Caco-2 (cell line): ENCODE measurements around the gene SLC7A5. TPM values are rescaled to one million over a fixed set of nuclear protein-coding genes. Genes with fewer than 3 reads are reported as not detected.
"Not testable (repeated sequence)": the region's sequence is repeated elsewhere in the genome, so short reads cannot be mapped to it uniquely, and the experiment has no call there.

Experiments
- BruUV-seq: library from RNA; stranded (reverse); fragments of 400-500 nt; replicated peaks from 2 replicates; lab custom pipeline; 2021; lab: Mats Ljungman, UMichigan
- CTCF ChIA-PET: fragments of 300-600 bp; sonication (Branson Sonifier 250); formaldehyde crosslinking; loops from one replicate; lab custom pipeline; 2022; ENCODE audit warnings: antibody characterized with exemption; lab: Charles Lee
- POLR2A ChIA-PET: fragments of 300-600 bp; sonication (Branson Sonifier 250); formaldehyde crosslinking; loops from one replicate; lab custom pipeline; 2022; ENCODE audit warnings: antibody characterized with exemption; lab: Charles Lee
- DNase-seq, 2 experiments: peaks; one replicate each; pipeline versions ENCODE4 v3.0.0 to v3.0.0-alpha.2; 2020 to 2022
- H3K27me3 ChIP-seq: replicated peaks from 2 replicates; pipeline ENCODE4 v1.6.0; 2011; ENCODE audit warnings: low read length; ENCODE audit not compliant: control insufficient read depth, insufficient read depth
- H3K36me3 ChIP-seq: 2 replicates; pipeline ENCODE4 v1.5.1; 2011; ENCODE audit warnings: low read length; ENCODE audit not compliant: control insufficient read depth, insufficient read depth
- H3K4me1 ChIP-seq: fragments of 250-450 bp; sonication (Bioruptor Pico); 2 replicates; pipeline ENCODE4 v1.5.1; 2020; ENCODE audit warnings: mild to moderate bottlenecking
- H3K4me3 ChIP-seq: 2 replicates; pipeline ENCODE4 v1.5.1; 2011; ENCODE audit warnings: low read depth, mild to moderate bottlenecking, control low read depth, low read length
- H3K9me3 ChIP-seq: fragments of 250-450 bp; sonication (Bioruptor Pico); 2 replicates; pipeline ENCODE4 v1.5.1; 2020; ENCODE audit warnings: mild to moderate bottlenecking, moderate library complexity
- H3K27ac Mint-ChIP-seq: one replicate; pipeline ENCODE4 v1.8.0; 2022; ENCODE audit warnings: mixed read lengths; ENCODE audit not compliant: unreplicated experiment
- H3K27me3 Mint-ChIP-seq: one replicate; pipeline ENCODE4 v1.8.0; 2022; ENCODE audit warnings: mixed read lengths; ENCODE audit not compliant: insufficient read depth, unreplicated experiment
- H3K36me3 Mint-ChIP-seq: one replicate; pipeline ENCODE4 v1.8.0; 2022; ENCODE audit warnings: mild to moderate bottlenecking, mixed read lengths; ENCODE audit not compliant: insufficient read depth, unreplicated experiment
- H3K4me1 Mint-ChIP-seq: one replicate; pipeline ENCODE4 v1.8.0; 2022; ENCODE audit warnings: low read depth, mixed read lengths; ENCODE audit not compliant: unreplicated experiment
- H3K4me3 Mint-ChIP-seq: one replicate; pipeline ENCODE4 v1.8.0; 2022; ENCODE audit warnings: mild to moderate bottlenecking, moderate library complexity, mixed read lengths; ENCODE audit not compliant: unreplicated experiment
- H3K9me3 Mint-ChIP-seq: one replicate; pipeline ENCODE4 v1.8.0; 2022; ENCODE audit warnings: mixed read lengths; ENCODE audit not compliant: unreplicated experiment
- intact Hi-C: fragments of 100-400 bp; cut with micrococcal nuclease; formaldehyde crosslinking; loops from one replicate; pipeline ENCODE4 v1.10.0; 2022; ENCODE audit not compliant: unreplicated experiment
- total RNA-seq: library from RNA; stranded (reverse); gene quantifications from 2 replicates; pipeline ENCODE4 v1.2.3, GENCODE V29; 2022
- TF ChIP-seq, protein P1 (sequence below), 2 experiments: fragments of 200-600 bp in 1 of 2; IDR thresholded peaks; 1 replicate in 1 of 2; 2 replicates in 1 of 2; pipeline versions ENCODE4 v1.5.1 to v1.8.0; 2011 to 2022; ENCODE audit warnings: antibody characterized with exemption in 1 of 2, control low read depth in 1 of 2, inconsistent platforms in 1 of 2, low read depth in 1 of 2, low read length in 1 of 2, mild to moderate bottlenecking in 1 of 2, moderate library complexity in 1 of 2; ENCODE audit not compliant: insufficient read depth in 1 of 2, severe bottlenecking in 1 of 2, unreplicated experiment in 1 of 2

The SLC7A5 gene
- total RNA-seq, 1 experiment from 2014 or later: 534 TPM

DNA sequence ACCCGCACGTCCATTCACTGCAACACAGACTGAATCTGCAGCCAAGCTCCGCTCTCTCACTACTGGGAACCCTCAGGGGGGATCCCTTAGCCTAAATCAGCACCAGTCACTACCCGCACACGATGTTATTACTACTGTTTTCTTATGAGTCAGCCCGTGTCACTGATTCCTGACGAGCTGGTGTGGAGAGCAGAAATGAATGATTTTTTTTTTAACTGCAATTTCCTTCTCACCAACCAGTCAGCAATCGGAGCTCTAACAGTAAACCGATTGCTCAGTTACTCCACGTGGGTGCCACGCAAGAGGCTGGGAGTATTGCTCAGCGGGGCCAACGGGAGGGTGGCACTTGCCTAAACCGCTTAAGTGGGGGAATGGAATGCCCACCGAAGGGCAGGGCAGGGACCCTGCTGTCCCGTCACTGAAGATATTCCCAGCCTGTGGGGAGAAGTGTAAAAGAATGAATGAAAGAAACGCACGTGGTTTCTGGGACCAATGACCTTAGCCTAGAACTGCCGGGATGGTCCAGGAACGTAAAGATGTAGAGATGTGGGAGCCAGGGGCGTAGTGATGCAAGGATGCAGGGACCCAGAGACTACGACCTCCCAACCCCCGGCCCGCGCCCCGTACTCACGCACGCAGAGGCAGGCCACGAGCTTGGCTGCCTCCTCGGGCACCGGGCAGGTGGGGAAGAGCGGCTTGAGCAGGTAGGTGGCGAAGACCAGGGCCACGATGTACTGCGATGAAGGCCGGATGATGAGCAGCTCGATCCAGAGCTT, 865 bp downstream of the SLC7A5 start:
- H3K9me3 Mint-ChIP-seq, H3K27me3 Mint-ChIP-seq, intact Hi-C loops, H3K27me3 ChIP-seq, H3K9me3 ChIP-seq, H3K36me3 ChIP-seq: not testable (repeated sequence)
- TSS peak; percentile 50 for BruUV-seq
- peak overlapping the region; percentile 90 for H3K4me3 Mint-ChIP-seq
- POLR2A ChIA-PET: interaction anchor here (2.3 to 4.7 kb wide), 4 partner anchors 16 to 103 kb away, joined by 8 to 54 read pairs (median 34); partner anchors contain the start of gene KLHDC4
- H3K36me3 Mint-ChIP-seq: peaks cover 95% of the 10 kb centered on the region
- peak in 1 of 2 experiments; percentile 27 for DNase-seq
- CTCF ChIA-PET: interaction anchor here (1.7 to 6.6 kb wide), 2 partner anchors 19 to 89 kb away, joined by 6 to 106 read pairs; no protein-coding TSS in a partner anchor
- H3K4me1 Mint-ChIP-seq: peaks cover 41% of the 10 kb centered on the region
- H3K27ac Mint-ChIP-seq: peak overlapping the region; percentile 95
- peak overlapping the region; percentile 92 for H3K4me3 ChIP-seq
- H3K4me1 ChIP-seq: peaks cover 35% of the 10 kb centered on the region

DNA sequence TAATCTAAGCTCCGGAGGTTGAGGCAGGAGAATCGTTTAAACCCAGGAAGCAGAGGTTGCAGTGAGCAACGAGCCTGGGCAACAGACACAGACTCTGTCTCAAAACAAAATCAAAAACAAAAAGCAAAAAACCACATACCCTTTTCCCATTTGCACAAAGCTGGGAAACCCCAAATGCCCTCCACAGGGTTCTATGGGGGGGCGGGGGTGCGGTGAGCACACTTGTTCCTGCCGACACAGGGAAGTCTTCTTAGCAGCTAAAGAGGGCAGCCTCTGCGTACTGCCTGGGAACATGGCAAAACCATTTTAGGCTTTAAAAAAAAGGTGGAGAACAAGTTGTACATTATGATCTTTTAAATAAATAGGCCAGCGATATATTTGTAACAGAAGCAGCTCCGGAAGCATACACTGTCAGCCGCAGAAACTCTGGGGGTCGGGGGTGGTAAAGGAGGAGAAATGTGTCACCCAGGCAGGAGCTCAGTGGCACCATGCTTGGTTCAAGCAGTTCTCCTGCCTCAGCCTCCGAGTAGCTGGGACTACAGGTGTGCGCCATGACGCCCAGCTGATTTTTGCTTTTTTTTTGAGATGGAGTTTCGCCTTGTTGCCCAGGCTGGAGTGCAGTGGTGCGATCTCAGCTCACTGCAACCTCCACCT, 3.3 kb downstream of the SLC7A5 start:
- peak overlapping the region; percentile 95 for H3K27ac Mint-ChIP-seq
- H3K9me3 Mint-ChIP-seq, H3K9me3 ChIP-seq, H3K27me3 ChIP-seq, H3K36me3 ChIP-seq, H3K27me3 Mint-ChIP-seq, H3K4me3 ChIP-seq, BruUV-seq, intact Hi-C loops, DNase-seq: not testable (repeated sequence)
- H3K4me1 ChIP-seq: peaks cover 33% of the 10 kb centered on the region
- ChIA-PET CTCF (interaction anchor here (0.8 kb wide), 1 partner anchor 87 kb away, joined by 3 read pairs; no protein-coding TSS in a partner anchor), POLR2A (interaction anchor here (1.1 kb wide), 1 partner anchor 13 kb away, joined by 3 read pairs; no protein-coding TSS in a partner anchor)
- peak overlapping the region; percentile 90 for H3K4me3 Mint-ChIP-seq
- H3K36me3 Mint-ChIP-seq: peaks cover 100% of the 10 kb centered on the region
- H3K4me1 Mint-ChIP-seq: peaks cover 26% of the 10 kb centered on the region

GRCh38 chr16:87864331-87864989, 4.8 kb downstream of the SLC7A5 start:
- Mint-ChIP-seq H3K36me3 (peaks cover 100% of the 10 kb centered on the region), H3K27me3 (no peaks in the 10 kb centered on the region), H3K4me3 (peak overlapping the region; percentile 90), H3K9me3 (no peaks in the 10 kb centered on the region), H3K4me1 (peaks cover 36% of the 10 kb centered on the region), H3K27ac (peak overlapping the region; percentile 95)
- H3K4me3 ChIP-seq: no peak overlapping the region
- POLR2A ChIA-PET: no interaction called here
- no TSS peak for BruUV-seq
- H3K4me1 ChIP-seq: peaks cover 32% of the 10 kb centered on the region; the same call in 1 of the 2 replicates
- no peaks in the 10 kb centered on the region for H3K9me3 ChIP-seq
- DNase-seq: no peak
- peaks cover 1% of the 10 kb centered on the region for H3K36me3 ChIP-seq
- TF ChIP-seq, protein P1, sequence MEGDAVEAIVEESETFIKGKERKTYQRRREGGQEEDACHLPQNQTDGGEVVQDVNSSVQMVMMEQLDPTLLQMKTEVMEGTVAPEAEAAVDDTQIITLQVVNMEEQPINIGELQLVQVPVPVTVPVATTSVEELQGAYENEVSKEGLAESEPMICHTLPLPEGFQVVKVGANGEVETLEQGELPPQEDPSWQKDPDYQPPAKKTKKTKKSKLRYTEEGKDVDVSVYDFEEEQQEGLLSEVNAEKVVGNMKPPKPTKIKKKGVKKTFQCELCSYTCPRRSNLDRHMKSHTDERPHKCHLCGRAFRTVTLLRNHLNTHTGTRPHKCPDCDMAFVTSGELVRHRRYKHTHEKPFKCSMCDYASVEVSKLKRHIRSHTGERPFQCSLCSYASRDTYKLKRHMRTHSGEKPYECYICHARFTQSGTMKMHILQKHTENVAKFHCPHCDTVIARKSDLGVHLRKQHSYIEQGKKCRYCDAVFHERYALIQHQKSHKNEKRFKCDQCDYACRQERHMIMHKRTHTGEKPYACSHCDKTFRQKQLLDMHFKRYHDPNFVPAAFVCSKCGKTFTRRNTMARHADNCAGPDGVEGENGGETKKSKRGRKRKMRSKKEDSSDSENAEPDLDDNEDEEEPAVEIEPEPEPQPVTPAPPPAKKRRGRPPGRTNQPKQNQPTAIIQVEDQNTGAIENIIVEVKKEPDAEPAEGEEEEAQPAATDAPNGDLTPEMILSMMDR (IDR thresholded peaks at IDR 0.05; ENCODE audit: insufficient read depth in 1 of 2, low read depth in 1 of 2, low read length in 1 of 2, severe bottlenecking in 1 of 2, unreplicated experiment in 1 of 2): no peak
- intact Hi-C loops: no loop called here
- H3K27me3 ChIP-seq: no peaks in the 10 kb centered on the region
- CTCF ChIA-PET: interaction anchor here (0.5 to 1.2 kb wide), 2 partner anchors 12 to 14 kb away, joined by 4 to 5 read pairs; no protein-coding TSS in a partner anchor

- DNase-seq, H3K27ac Mint-ChIP-seq, H3K9me3 Mint-ChIP-seq, H3K4me3 Mint-ChIP-seq, H3K4me3 ChIP-seq, BruUV-seq, H3K27me3 Mint-ChIP-seq, intact Hi-C loops, H3K36me3 ChIP-seq, H3K27me3 ChIP-seq, H3K9me3 ChIP-seq, CTCF ChIA-PET: not testable (repeated sequence)
- Mint-ChIP-seq H3K4me1 (peaks cover 36% of the 10 kb centered on the region), H3K36me3 (peaks cover 100% of the 10 kb centered on the region)
- H3K4me1 ChIP-seq: peaks cover 36% of the 10 kb centered on the region
- POLR2A ChIA-PET: interaction anchor here (0.6 kb wide), 1 partner anchor 11 kb away, joined by 9 read pairs; no protein-coding TSS in a partner anchor
Measured at GRCh38 chr16:87863327-87863635, 6.0 kb downstream of the SLC7A5 start.

- BruUV-seq, intact Hi-C loops, H3K27me3 Mint-ChIP-seq, H3K9me3 ChIP-seq, H3K4me3 ChIP-seq, H3K27ac Mint-ChIP-seq, H3K4me3 Mint-ChIP-seq, H3K27me3 ChIP-seq, CTCF ChIA-PET, H3K36me3 ChIP-seq, H3K9me3 Mint-ChIP-seq: not testable (repeated sequence)
- POLR2A ChIA-PET: interaction anchor here (0.6 kb wide), 1 partner anchor 11 kb away, joined by 9 read pairs; no protein-coding TSS in a partner anchor
- H3K4me1 ChIP-seq: peaks cover 36% of the 10 kb centered on the region
- H3K36me3 Mint-ChIP-seq: peaks cover 100% of the 10 kb centered on the region
- peaks cover 36% of the 10 kb centered on the region for H3K4me1 Mint-ChIP-seq
- peak in 1 of 2 experiments; percentile 15 for DNase-seq
Measured at GRCh38 chr16:87862597-87863326, 6.5 kb downstream of the SLC7A5 start.
